Epithelial cell of esophagus (primary cell): Measurements from ENCODE around the gene NDUFA6.

Experiments used
- DNase-seq: peaks from one replicate; pipeline ENCODE4 v3.0.0; 2010; ENCODE audit warnings: low read depth
- H3K4me3 ChIP-seq: 2 replicates; pipeline ENCODE4 v1.5.1; 2011; ENCODE audit warnings: mild to moderate bottlenecking, low read length, control low read depth
- TF ChIP-seq, protein P1 (sequence below): IDR thresholded peaks from 2 replicates; pipeline ENCODE4 v1.5.1; 2011; ENCODE audit warnings: low read depth, mild to moderate bottlenecking, low read length, control low read depth, inconsistent platforms; ENCODE audit not compliant: insufficient read depth; ENCODE audit errors: missing control alignments

The NDUFA6 gene

DNA sequence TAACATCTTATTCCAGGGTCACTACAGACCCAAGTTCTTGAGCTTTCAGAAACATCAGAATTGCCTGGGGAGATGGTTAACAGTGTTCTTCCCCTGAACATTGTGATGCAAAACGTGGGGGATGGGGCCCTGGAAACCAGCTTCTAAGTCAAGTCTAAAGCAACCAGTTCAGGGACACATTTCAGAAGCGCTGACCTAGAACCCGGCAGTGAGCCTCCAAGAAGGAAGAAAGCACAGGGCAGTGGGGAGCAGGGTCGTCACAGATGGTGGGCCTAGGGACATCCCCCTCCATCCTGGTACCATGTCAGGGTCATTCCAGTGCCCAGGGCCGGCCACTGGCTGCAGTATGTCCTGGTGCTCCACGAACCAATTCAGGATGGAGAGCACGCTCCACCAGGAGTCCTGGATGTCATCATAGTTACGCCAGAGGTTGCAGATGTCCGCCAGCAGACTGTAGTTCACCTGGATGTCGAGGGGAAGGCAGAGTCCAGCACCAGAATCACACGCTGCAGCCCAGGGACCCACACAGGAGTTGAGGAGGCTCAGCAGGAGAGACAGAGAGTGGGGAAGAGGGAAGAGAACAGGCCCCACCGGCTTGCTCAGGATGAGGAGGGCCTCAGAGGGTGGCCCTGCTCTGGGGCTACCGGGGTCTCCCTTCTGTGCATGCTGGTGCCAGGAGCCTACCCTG, 25.0 kb downstream of the NDUFA6 start:
- TF ChIP-seq, protein P1, sequence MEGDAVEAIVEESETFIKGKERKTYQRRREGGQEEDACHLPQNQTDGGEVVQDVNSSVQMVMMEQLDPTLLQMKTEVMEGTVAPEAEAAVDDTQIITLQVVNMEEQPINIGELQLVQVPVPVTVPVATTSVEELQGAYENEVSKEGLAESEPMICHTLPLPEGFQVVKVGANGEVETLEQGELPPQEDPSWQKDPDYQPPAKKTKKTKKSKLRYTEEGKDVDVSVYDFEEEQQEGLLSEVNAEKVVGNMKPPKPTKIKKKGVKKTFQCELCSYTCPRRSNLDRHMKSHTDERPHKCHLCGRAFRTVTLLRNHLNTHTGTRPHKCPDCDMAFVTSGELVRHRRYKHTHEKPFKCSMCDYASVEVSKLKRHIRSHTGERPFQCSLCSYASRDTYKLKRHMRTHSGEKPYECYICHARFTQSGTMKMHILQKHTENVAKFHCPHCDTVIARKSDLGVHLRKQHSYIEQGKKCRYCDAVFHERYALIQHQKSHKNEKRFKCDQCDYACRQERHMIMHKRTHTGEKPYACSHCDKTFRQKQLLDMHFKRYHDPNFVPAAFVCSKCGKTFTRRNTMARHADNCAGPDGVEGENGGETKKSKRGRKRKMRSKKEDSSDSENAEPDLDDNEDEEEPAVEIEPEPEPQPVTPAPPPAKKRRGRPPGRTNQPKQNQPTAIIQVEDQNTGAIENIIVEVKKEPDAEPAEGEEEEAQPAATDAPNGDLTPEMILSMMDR = no peak

DNA sequence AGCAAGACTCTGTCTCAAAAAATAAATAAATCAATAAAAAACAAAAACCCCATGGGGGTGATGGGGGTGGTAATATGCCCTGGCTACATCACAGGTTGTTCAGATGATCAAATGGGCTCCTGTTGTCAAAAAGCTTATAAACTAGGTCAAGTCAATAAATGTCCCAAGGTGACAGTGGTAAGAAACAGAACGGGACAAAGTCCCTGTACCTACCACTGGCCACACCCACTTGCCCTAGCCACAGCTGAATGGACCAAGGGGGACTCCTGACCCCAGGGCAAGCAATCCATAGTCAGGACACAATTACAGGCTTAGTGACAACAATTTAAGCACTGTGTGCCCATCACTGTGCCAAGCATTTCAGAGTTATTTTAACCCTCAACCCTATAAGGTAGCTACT, 25.9 kb downstream of the NDUFA6 start:
- no peak for DNase-seq
- no peak overlapping the region for H3K4me3 ChIP-seq
- TF ChIP-seq, protein P1 = no peak

More for the DNA sequence above, 25.0 kb downstream of the NDUFA6 start:
- no peak overlapping the region for H3K4me3 ChIP-seq
- DNase-seq = no peak

DNA sequence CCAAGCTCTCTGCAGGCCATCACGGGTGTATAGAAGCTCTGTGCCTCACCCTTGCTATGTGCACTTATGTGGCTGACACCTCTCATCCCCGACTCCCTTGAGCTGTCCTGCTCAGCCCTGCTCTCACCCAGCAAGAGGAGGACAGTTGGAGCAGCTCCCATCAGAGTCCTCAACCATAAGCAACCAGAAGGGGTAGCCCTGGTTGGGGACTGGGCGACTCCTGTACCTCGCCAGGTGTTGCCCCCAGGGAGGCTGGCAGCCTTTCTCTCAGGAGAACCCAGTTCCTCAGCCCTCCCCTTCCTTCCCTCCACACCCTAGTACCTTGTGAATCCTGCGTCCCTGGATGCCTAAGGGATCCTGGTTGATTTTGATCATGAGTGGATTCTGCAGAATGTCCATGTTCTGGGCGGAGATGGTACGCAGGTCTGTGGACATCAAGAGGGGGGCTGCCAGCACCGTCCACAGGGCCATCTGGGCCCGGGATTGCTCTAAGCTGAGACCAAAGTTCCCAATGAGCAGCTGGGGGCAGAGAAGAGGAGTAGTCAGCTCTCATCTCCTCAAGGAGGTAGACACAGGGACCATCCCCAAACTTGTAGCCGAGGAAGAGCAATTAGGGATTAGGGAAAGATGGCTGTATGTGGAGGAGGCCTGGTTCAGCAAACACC, 27.9 kb downstream of the NDUFA6 start:
- no peak for DNase-seq
- TF ChIP-seq, protein P1 = no peak
- H3K4me3 ChIP-seq = no peak overlapping the region

DNA sequence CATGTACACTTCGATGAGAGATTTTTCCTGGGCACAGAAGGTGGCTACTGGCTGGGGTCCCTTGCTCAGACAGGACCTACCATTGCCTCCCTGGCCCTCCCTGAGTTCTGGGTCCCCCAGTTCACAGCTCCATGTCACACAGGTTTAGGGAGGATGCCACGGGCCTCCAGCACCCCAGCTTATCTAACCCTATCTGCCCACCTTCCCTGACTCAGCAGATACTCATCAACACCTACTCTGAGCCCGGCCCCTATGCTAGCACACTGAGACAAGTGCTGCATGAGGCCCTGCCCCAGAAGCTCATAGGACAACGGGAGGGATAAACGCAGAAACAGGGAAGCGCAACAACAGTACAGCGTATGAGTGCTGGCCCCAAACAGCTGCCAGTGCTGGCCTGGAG, 29.5 kb downstream of the NDUFA6 start:
- TF ChIP-seq, protein P1 = no peak
- no peak overlapping the region for H3K4me3 ChIP-seq
- no peak for DNase-seq

DNA sequence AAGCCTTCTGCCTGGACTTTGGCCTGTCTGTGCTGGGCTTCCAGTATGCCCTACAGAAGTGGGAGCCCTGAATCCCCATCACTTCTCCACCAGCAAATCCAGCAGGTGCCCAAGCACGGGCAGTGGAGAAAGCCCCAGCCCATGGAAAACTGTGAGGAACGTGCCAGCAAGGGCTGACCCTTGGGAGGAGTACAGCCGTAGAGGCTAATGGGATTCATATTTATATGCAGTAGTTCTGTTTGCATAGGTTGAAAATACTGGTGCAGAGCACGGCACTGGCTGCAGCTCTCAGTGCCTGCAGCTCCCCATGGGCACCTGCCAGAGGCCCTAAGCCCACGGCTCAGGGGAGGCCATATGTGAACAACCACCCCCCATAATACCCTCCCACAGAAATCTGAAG, 30.1 kb downstream of the NDUFA6 start:
- DNase-seq = no peak
- TF ChIP-seq, protein P1 = no peak
- no peak overlapping the region for H3K4me3 ChIP-seq

DNA sequence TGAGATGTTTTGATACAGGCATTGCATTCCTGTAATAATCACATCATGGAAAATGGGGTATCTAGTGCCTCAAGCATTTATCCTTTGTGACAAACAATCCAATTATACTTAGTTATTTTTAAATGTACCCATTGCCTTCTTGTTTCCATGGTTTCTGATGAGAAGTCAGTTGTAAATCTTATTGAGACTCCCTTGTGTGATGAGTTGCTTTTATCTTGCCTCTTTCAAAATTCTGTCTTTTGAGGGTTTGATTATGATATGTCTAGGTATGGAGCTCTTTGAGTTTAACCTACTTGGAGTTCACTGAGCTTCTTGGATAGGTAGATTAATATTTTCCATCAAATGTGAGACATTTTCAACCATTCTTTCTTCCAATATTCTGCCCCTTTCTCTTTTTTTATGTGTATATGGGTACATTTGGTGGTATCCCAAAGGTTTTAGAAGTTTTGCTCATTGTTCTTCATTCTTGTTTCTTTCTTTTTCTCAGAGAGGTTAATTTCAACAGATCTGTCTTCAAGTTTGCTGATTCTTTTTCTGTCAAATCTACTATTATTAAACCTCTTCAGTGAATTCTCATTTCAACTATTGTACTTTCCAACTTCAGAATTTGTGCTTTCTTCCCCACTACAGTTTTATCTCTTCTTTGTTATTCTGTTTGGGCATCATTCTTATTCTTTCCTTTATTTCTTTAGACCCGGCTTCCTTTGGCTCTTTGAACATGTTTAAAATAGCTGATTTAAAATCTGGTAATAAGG, 33.6 kb downstream of the NDUFA6 start:
- TF ChIP-seq, protein P1 = no peak
- no peak for DNase-seq
- H3K4me3 ChIP-seq = no peak overlapping the region
